C4-2B (cell line): ENCODE results near the gene C17orf50.

Experiments
- ZFX ChIP-seq: fragments of 450-650 bp; IDR thresholded peaks from 2 replicates; pipeline ENCODE4 v1.6.1; 2017
- TF ChIP-seq, protein P1 (sequence below): fragments of 450-650 bp; conservative IDR thresholded peaks from 2 replicates; pipeline ENCODE4 v1.5.1; 2017; ENCODE audit warnings: mild to moderate bottlenecking

DNA sequence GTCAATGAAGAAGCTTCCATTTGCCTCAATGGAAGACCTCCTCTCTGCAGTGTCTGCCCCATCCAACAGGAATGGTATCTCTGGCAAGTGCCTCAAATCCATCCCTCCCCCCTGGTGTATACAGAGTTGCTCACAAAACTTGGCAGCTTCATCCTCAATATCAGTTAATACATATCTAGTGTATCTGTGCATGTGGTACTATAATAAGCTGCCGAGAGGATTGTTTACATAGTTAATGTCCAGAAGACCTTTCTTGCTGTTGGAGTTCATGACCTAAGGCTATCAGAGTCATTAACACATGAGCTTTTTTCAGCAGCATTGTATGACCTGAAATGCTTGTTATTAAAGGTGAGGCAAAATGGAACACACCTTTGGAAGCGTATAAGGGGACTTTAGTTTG lies 43.2 kb upstream of the C17orf50 start:
- TF ChIP-seq, protein P1, sequence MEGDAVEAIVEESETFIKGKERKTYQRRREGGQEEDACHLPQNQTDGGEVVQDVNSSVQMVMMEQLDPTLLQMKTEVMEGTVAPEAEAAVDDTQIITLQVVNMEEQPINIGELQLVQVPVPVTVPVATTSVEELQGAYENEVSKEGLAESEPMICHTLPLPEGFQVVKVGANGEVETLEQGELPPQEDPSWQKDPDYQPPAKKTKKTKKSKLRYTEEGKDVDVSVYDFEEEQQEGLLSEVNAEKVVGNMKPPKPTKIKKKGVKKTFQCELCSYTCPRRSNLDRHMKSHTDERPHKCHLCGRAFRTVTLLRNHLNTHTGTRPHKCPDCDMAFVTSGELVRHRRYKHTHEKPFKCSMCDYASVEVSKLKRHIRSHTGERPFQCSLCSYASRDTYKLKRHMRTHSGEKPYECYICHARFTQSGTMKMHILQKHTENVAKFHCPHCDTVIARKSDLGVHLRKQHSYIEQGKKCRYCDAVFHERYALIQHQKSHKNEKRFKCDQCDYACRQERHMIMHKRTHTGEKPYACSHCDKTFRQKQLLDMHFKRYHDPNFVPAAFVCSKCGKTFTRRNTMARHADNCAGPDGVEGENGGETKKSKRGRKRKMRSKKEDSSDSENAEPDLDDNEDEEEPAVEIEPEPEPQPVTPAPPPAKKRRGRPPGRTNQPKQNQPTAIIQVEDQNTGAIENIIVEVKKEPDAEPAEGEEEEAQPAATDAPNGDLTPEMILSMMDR: no peak
- no peak for TF ChIP-seq ZFX
